Cardiac fibroblast (primary cell): Measurements from ENCODE around the gene HOXC11.

Experiments
- DNase-seq, 2 donors: peaks; one replicate each; pipeline versions ENCODE4 v3.0.0 to v3.0.0-alpha.2; 2010; ENCODE audit warnings: low read depth in 2 of 2
- H3K4me3 ChIP-seq, 2 donors: replicated peaks in 1 of 2; 1 replicate in 1 of 2; 2 replicates in 1 of 2; pipeline ENCODE4 v1.5.1; 2011; ENCODE audit warnings: low read depth in 2 of 2, low read length in 2 of 2, mild to moderate bottlenecking in 2 of 2, moderate library complexity in 1 of 2
- TF ChIP-seq, protein P1 (sequence below): IDR thresholded peaks from one replicate; pipeline ENCODE4 v1.5.1; 2011; ENCODE audit warnings: low read depth, mild to moderate bottlenecking, low read length, inconsistent platforms

The HOXC11 gene

DNA sequence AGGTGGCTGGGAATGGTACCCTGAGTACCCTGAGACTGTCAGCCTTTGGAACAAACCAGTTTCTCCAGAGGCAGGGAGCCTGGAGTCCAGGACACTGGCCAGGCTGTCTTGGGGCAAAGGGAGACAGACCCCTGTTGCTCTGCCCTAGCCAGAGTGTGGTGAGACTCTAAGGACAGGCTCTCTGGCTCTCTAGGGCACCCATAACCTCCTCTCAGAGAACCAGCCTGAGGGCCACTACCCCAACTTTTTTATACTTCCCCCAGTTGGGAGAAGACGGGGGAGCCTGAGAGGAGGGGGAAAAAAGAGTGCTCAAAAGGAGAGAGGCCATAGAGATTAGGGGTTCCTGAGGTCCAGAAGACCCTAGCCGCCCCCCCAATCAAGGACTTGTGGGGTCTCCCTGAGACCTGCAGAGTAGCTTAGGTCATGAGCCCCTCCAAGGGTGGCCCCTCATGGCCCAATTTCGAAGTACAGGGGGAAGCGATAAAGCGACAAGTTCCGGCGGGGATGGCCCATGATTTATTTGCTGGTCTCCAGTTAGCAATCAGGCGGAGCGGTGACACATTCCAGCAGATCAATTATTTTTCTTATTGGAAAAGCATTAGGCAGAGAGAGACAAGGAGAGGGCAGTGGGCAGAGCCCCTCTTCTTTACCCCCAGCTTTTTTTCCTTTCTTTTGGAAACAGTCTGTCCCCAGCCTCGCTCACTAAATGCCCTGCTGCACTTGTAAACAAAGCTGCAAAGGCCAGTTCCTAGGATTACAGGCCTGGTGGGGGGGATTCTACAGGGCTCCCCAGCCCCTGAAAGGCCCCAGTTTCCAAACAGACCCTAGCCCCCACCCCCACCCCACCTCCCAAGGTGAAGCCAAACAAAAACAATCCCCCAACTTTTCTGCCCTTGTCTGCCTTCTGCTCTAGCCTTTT, 37.4 kb downstream of the HOXC11 start:
- no peak overlapping the region for H3K4me3 ChIP-seq
- TF ChIP-seq, protein P1, sequence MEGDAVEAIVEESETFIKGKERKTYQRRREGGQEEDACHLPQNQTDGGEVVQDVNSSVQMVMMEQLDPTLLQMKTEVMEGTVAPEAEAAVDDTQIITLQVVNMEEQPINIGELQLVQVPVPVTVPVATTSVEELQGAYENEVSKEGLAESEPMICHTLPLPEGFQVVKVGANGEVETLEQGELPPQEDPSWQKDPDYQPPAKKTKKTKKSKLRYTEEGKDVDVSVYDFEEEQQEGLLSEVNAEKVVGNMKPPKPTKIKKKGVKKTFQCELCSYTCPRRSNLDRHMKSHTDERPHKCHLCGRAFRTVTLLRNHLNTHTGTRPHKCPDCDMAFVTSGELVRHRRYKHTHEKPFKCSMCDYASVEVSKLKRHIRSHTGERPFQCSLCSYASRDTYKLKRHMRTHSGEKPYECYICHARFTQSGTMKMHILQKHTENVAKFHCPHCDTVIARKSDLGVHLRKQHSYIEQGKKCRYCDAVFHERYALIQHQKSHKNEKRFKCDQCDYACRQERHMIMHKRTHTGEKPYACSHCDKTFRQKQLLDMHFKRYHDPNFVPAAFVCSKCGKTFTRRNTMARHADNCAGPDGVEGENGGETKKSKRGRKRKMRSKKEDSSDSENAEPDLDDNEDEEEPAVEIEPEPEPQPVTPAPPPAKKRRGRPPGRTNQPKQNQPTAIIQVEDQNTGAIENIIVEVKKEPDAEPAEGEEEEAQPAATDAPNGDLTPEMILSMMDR = no peak
- DNase-seq = no peak

- no peak overlapping the region for H3K4me3 ChIP-seq
- TF ChIP-seq, protein P1 = no peak
- DNase-seq = no peak
These were observed 38.2 kb downstream of the HOXC11 start for GRCh38 chr12:54010972-54011664.

DNA sequence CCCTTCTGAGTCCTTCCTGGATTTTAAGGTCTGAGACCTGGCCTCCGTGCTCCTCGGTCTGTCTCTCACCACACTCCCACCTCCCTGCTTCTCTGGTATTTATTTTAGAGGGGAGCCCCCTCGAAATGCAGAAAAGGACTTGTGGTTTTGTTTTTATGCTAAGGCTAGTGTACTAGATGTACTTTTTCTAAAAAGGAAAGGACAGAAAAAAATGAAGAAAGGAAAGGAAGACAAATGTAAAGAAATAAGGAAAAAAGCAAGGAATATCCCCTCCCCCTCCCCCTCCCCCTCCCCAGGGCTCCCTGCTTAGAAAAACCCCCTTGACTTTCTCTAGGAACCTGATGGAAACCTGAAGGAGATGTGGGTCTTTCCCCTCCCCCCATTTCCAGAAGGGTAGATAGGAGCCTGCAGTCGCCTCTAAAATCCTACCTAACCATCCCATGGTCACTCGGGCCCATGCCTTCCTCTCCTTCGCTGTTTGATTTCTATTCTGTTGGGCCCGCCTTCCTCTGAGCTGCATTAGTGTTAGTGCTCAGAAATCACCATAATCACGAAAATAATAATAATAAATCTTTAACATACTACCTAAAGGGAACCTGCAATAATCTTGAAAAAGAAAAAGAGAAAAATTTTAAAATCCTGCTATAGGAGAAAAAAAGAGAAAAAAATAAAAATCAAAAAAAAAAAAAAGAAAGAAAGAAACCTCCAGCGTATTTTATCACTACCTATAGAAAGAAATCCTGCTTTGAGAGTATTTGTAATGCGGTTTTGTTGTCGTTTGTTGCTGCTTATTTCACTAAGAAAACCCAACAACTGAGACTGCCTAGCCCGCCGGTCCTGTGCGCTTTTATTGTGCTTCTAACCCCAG, 39.0 kb downstream of the HOXC11 start:
- no peak overlapping the region for H3K4me3 ChIP-seq

DNA sequence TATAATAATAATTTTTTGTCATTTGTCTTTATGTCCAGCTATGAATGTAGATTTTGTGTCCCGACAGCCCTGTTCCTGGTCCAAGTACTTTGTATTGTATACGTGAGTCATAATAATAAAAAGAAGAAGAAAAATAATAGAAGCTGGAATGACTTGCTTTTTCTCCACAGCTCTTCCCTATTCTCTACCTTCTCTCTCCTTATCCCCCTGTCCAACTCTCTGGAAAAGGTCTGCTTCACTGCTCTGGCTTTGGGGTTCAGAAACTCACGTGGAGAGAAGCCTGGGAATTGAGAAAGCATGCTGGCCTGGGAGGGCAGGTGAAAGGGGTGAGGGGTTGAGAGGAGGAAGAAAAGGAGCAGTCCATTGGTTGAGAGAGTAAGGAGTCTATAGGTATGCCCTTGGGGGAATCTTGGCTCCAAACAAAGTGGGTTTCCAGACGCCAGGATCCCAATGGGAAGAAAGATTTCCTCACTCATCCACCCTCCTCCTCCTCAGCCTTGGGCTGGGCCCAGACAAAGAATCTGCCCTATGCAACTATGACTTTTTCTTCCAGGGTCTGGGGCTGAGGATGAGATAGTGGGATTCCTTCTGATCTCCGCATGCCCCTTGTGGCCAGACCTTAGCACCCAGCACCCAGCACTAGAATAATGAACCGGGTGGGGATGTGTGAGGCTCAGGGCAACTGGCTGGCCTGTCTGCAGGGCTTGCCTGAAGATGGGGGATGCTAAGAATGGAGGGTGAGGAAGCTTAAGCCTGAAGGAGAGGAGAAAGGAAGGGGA, 39.9 kb downstream of the HOXC11 start:
- DNase-seq = no peak
- no peak overlapping the region for H3K4me3 ChIP-seq
- TF ChIP-seq, protein P1 = no peak

More for the DNA sequence above, 39.0 kb downstream of the HOXC11 start:
- TF ChIP-seq, protein P1 = no peak
- DNase-seq = no peak

- TF ChIP-seq, protein P1 = no peak
- H3K4me3 ChIP-seq = no peak overlapping the region
- no peak for DNase-seq
These were observed 41.6 kb downstream of the HOXC11 start for GRCh38 chr12:54014377-54015017.
